ENCODE results near the gene NECTIN1. TPM values are rescaled to one million over a fixed set of nuclear protein-coding genes. Genes with fewer than 3 reads are reported as not detected.

Gene NECTIN1
- total and polyA plus RNA-seq, 2 of the 13 experiments (the other 11 are each of a cell fraction or from before 2014, with no cell fraction given), result 3.9 to 7.3 TPM

DNA sequence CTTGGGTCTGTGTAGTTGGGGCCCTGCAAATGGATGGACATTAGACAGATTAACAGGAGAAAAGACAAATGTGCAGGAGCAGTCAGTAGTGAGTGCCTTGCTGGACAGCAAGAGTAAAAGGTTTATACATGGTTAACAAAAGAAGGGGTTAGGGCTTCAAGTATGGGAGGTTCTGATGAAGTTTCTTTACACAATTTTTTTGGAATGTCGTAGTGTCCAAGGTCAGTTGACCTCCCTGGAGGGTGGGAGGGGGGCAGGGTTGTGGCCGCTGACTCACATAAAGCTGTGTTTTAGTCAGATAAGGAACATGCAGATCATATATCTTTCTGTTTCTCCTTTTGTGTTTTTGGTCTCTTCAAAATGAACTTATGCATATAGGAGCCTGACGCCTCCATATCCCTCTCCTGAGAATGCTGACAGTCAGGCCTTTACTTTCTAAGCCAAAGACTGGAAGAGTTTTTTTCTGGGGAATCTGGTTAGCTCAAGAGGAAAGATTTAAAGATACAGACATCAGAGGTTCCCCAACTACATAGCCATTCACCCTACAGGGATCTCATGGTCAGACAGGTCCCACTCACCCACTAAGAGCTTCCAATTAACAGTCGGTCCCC, 134.3 kb downstream of the NECTIN1 start:
- DNase-seq (ENCODE audit: low spot score) (peak; percentile 23), ATAC-seq (no peak), FAIRE-seq (no peak)
- Histone ChIP-seq H3K36me3 (replicated peaks in 1 of 2; ENCODE audit: control insufficient read depth in 1 of 2, insufficient read depth in 2 of 2, low read length in 2 of 2) (no peaks in the 10 kb centered on the region), H4K20me1 (ENCODE audit: insufficient read depth, low read length) (no peaks in the 10 kb centered on the region), H3K4me1 (ENCODE audit: insufficient read depth, low read length) (no peaks in the 10 kb centered on the region), H3K9me3 (ENCODE audit: low read length) (no peaks in the 10 kb centered on the region), H3K27ac (ENCODE audit: extremely low read length, insufficient read depth, low read length) (no peak overlapping the region), H3K9ac (ENCODE audit: insufficient read depth, low read depth, low read length) (no peak overlapping the region), H3K4me2 (ENCODE audit: low read depth, low read length) (no peak overlapping the region), H3K79me2 (ENCODE audit: insufficient read depth, low read length) (no peaks in the 10 kb centered on the region), H3K4me3 (replicated peaks in 1 of 3; ENCODE audit: insufficient read depth in 1 of 3, low read depth in 2 of 3, low read length in 3 of 3) (no peak overlapping the region), H2AFZ (ENCODE audit: low read length) (no peak overlapping the region), H3K27me3 (ENCODE audit: control insufficient read depth in 1 of 2, insufficient read depth in 2 of 2, low read length in 2 of 2) (peaks cover 0 to 15% of the 10 kb centered on the region in 2 experiments; a peak in 3 of 5 replicates)
- 15% methylated on average over 4 of the region's 4 CpGs for WGBS (ENCODE audit: low lambda C conversion rate)
- TF ChIP-seq, protein P1, sequence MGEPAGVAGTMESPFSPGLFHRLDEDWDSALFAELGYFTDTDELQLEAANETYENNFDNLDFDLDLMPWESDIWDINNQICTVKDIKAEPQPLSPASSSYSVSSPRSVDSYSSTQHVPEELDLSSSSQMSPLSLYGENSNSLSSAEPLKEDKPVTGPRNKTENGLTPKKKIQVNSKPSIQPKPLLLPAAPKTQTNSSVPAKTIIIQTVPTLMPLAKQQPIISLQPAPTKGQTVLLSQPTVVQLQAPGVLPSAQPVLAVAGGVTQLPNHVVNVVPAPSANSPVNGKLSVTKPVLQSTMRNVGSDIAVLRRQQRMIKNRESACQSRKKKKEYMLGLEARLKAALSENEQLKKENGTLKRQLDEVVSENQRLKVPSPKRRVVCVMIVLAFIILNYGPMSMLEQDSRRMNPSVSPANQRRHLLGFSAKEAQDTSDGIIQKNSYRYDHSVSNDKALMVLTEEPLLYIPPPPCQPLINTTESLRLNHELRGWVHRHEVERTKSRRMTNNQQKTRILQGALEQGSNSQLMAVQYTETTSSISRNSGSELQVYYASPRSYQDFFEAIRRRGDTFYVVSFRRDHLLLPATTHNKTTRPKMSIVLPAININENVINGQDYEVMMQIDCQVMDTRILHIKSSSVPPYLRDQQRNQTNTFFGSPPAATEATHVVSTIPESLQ (CRISPR knock-in tag; conservative IDR thresholded peaks at IDR 0.05), result no peak
- TF ChIP-seq FOSL2 (CRISPR knock-in tag; IDR thresholded peaks at IDR 0.05) (0 out of 2 replicates have a peak, but pooled peaks have one; percentile 9), NFYB (CRISPR knock-in tag; IDR thresholded peaks at IDR 0.05) (no peak)
- ChIA-PET POLR2A (no interaction called here), CTCF (ENCODE audit: low intra/inter-chr PET ratio, low total read pairs) (no interaction called here)
- in situ Hi-C loops (cut with HindIII; ENCODE audit: extremely low pct_ligation_motif_present, low pct_unique_long_range_greater_than_20kb) (no loop called here), intact Hi-C loops (cut with micrococcal nuclease; ENCODE audit: unreplicated experiment) (no loop called here)
- no TSS peak for BruUV-seq (replicated peaks)

DNA sequence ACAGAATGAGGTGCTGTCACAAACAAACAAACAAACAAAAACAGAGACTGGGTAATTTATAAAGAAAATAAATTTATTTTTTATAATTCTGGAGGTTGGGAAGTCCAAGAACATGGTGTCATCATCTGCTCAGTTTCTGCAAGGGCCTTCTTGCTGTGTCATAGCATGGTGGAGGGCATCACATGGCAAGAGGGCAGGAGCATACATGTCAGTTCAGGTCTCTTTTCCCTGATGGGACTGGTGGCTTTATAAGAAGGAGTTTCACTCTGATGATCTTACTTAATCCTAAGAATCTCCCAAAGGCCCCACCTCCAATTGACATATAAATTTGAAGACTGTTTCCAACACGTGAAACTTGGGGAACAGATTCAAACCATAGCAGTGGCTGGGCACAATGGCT, 135.7 kb downstream of the NECTIN1 start:
- Histone ChIP-seq H3K79me2 (ENCODE audit: insufficient read depth, low read length) (no peaks in the 10 kb centered on the region), H3K9me3 (ENCODE audit: low read length) (no peaks in the 10 kb centered on the region), H3K27ac (ENCODE audit: extremely low read length, insufficient read depth, low read length) (no peak overlapping the region), H3K9ac (ENCODE audit: insufficient read depth, low read depth, low read length) (no peak overlapping the region), H4K20me1 (ENCODE audit: insufficient read depth, low read length) (no peaks in the 10 kb centered on the region), H3K4me1 (ENCODE audit: insufficient read depth, low read length) (no peaks in the 10 kb centered on the region), H3K4me2 (ENCODE audit: low read depth, low read length) (no peak overlapping the region), H2AFZ (ENCODE audit: low read length) (no peak overlapping the region), H3K27me3 (ENCODE audit: control insufficient read depth in 1 of 2, insufficient read depth in 2 of 2, low read length in 2 of 2) (peaks cover 0 to 15% of the 10 kb centered on the region in 2 experiments; a peak in 3 of 5 replicates), H3K4me3 (replicated peaks in 1 of 3; ENCODE audit: insufficient read depth in 1 of 3, low read depth in 2 of 3, low read length in 3 of 3) (no peak overlapping the region), H3K36me3 (replicated peaks in 1 of 2; ENCODE audit: control insufficient read depth in 1 of 2, insufficient read depth in 2 of 2, low read length in 2 of 2) (no peaks in the 10 kb centered on the region)
- ATAC-seq (no peak), DNase-seq (ENCODE audit: low spot score) (no peak), FAIRE-seq (no peak)
- POLR2A ChIA-PET, result no interaction called here
- in situ Hi-C loops (cut with HindIII; ENCODE audit: extremely low pct_ligation_motif_present, low pct_unique_long_range_greater_than_20kb) (no loop called here), intact Hi-C loops (cut with micrococcal nuclease; ENCODE audit: unreplicated experiment) (no loop called here)
- CTCF ChIA-PET (ENCODE audit: low intra/inter-chr PET ratio, low total read pairs), result no interaction called here
- WGBS (ENCODE audit: low lambda C conversion rate), result no CpG with 5 or more reads among the region's 1 CpG
- TF ChIP-seq ZNF430 (CRISPR knock-in tag; IDR thresholded peaks at IDR 0.05) (no peak), ZNF564 (CRISPR knock-in tag; IDR thresholded peaks at IDR 0.05) (0 out of 2 replicates have a peak, but pooled peaks have one; percentile 47)
- no TSS peak for BruUV-seq (replicated peaks)

Measured in HepG2 (cell line).